GM19240 (cell line): ENCODE data around the gene FAP.

Experiments used
- DNase-seq: peaks from one replicate; pipeline ENCODE4 v3.0.0; 2011; ENCODE audit warnings: low spot score; ENCODE audit not compliant: insufficient read length

FAP gene

DNA sequence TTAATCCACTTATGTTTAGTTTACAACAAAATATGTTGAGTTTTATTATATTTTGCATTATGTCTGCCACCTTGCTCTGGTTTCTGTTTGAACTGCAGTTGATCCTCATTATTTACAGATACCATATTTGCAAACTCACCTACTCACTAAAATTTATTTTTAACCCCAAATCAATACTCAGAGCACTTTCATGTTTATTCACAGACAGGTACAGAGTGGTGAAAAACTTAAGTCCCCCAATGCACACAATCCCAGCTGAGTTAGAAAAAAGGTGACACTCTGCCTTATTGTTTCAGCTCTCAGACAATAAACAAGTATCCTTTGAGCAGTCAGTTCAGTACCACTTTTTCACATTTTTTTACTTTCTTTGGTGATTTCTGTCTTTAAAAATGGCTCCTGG is 104.9 kb downstream of the FAP start:
- DNase-seq = no peak

DNA sequence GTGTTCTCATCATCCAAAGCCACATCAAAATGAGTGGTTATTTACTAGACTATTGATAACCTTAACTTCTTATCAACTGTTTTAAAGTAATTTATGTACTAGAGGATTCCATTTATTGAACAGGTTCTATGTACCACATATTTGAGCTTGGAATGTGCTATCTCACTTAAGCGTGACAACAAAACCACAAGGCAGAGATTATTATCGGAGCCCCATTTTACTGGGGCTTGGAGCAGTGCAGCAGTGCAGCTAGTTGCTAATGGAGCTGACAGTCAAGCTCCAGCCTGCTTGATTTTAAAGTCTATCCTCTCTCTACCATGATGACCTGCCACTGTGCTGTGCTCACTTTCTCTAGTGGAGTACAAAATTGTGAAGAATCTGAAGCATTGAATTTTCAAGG is 115.8 kb downstream of the FAP start:
- no peak for DNase-seq

GRCh38 chr2:162126527-162126926 is 116.7 kb downstream of the FAP start:
- no peak for DNase-seq

GRCh38 chr2:162126111-162126519 is 117.1 kb downstream of the FAP start:
- DNase-seq = peak; percentile 7

DNA sequence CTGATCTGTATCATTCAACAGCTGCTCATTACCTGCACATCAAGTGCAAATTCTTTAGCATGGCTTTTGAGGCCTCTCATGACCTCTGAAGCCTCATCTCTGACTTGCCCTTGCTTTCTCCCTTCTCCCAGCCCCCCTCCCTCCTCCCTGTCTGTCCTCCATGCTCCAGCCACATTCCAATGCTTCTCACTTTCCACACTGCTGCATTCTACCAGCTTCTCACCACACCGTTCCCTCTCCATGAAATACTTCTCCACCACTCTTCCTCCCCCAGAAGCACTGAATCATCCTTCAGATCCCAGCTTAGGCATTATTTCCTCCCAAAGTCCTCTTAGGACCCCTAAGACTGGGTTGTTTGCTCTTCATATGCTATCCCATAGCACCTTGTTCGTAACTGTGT is 118.1 kb downstream of the FAP start:
- DNase-seq = no peak

- DNase-seq = no peak
These were observed 119.2 kb downstream of the FAP start for GRCh38 chr2:162123806-162124758.
